Neuronal stem cell (in vitro differentiated cells): ENCODE data around the gene LCE1B.

Source experiments
- DNase-seq: peaks from one replicate; pipeline ENCODE4 v3.0.0-alpha.2; 2013; ENCODE audit warnings: low spot score
- H2AFZ ChIP-seq: one replicate; pipeline ENCODE4 v1.6.1; 2013; ENCODE audit warnings: mild to moderate bottlenecking, low read length, inconsistent platforms
- H2AK5ac ChIP-seq: 2 replicates; pipeline ENCODE4 v1.6.1; 2013; ENCODE audit warnings: low read depth, mild to moderate bottlenecking, inconsistent platforms, low read length, moderate library complexity, mixed read lengths
- H2BK120ac ChIP-seq: 2 replicates; pipeline ENCODE4 v1.6.1; 2013; ENCODE audit warnings: low read depth, mild to moderate bottlenecking, inconsistent platforms, low read length, moderate library complexity, mixed read lengths
- H2BK12ac ChIP-seq: one replicate; pipeline ENCODE4 v1.6.1; 2013; ENCODE audit warnings: low read length, inconsistent platforms
- H2BK15ac ChIP-seq: 2 replicates; pipeline ENCODE4 v1.6.1; 2013; ENCODE audit warnings: mild to moderate bottlenecking, low read length, inconsistent platforms, mixed read lengths
- H2BK5ac ChIP-seq: one replicate; pipeline ENCODE4 v1.6.1; 2013; ENCODE audit warnings: inconsistent platforms, mild to moderate bottlenecking, low read length, moderate library complexity
- H3K14ac ChIP-seq: one replicate; pipeline ENCODE4 v1.6.1; 2013; ENCODE audit warnings: low read length, inconsistent platforms
- H3K18ac ChIP-seq: 2 replicates; pipeline ENCODE4 v1.6.1; 2013; ENCODE audit warnings: low read length, inconsistent platforms
- H3K23ac ChIP-seq: 2 replicates; pipeline ENCODE4 v1.6.1; 2013; ENCODE audit warnings: low read depth, mild to moderate bottlenecking, mixed read lengths, low read length, inconsistent platforms; ENCODE audit not compliant: poor library complexity
- H3K27ac ChIP-seq: replicated peaks from 3 replicates; pipeline ENCODE4 v1.5.1; 2013; ENCODE audit warnings: low read length, inconsistent platforms
- H3K27me3 ChIP-seq, 3 experiments: 2 replicates each; pipeline ENCODE4 v1.6.1; 2013; ENCODE audit warnings: low read length in 3 of 3, mild to moderate bottlenecking in 2 of 3, inconsistent platforms in 1 of 3, low read depth in 1 of 3, mixed read lengths in 1 of 3, moderate library complexity in 1 of 3; ENCODE audit not compliant: control insufficient read depth in 3 of 3, insufficient read depth in 3 of 3
- H3K36me3 ChIP-seq, 2 donors: replicated peaks in 1 of 2; 2 replicates each; pipeline ENCODE4 v1.6.1; 2013; ENCODE audit warnings: low read length in 2 of 2; ENCODE audit not compliant: control insufficient read depth in 2 of 2, insufficient read depth in 2 of 2
- H3K4ac ChIP-seq: 2 replicates; pipeline ENCODE4 v1.6.1; 2013; ENCODE audit warnings: inconsistent platforms, mild to moderate bottlenecking, low read length, moderate library complexity
- H3K4me1 ChIP-seq, 2 donors: 1 replicate in 1 of 2; 2 replicates in 1 of 2; pipeline ENCODE4 v1.6.1; 2013; ENCODE audit warnings: low read length in 2 of 2, low read depth in 1 of 2; ENCODE audit not compliant: control insufficient read depth in 2 of 2, insufficient read depth in 1 of 2
- H3K4me2 ChIP-seq: one replicate; pipeline ENCODE4 v1.6.1; 2013; ENCODE audit warnings: mild to moderate bottlenecking, low read length, inconsistent platforms; ENCODE audit not compliant: insufficient read depth, poor library complexity, severe bottlenecking
- H3K4me3 ChIP-seq, 2 donors: 2 replicates each; pipeline ENCODE4 v1.5.1; 2013; ENCODE audit warnings: low read length in 2 of 2, mild to moderate bottlenecking in 2 of 2, inconsistent platforms in 1 of 2, moderate library complexity in 1 of 2
- H3K79me1 ChIP-seq: one replicate; pipeline ENCODE4 v1.6.1; 2013; ENCODE audit warnings: low read depth, mild to moderate bottlenecking, inconsistent platforms, low read length, moderate library complexity
- H3K9ac ChIP-seq: one replicate; pipeline ENCODE4 v1.6.1; 2013; ENCODE audit warnings: mild to moderate bottlenecking, low read depth, low read length, inconsistent platforms; ENCODE audit not compliant: poor library complexity
- H3K9me3 ChIP-seq, 2 donors: replicated peaks in 1 of 2; 2 replicates each; pipeline versions ENCODE3 to v1.6.1; 2013; ENCODE audit warnings: low read length in 2 of 2, mild to moderate bottlenecking in 2 of 2, inconsistent platforms in 1 of 2, low read depth in 1 of 2, mixed read lengths in 1 of 2, moderate library complexity in 1 of 2; ENCODE audit not compliant: control insufficient read depth in 2 of 2, insufficient read depth in 1 of 2
- H4K8ac ChIP-seq: one replicate; pipeline ENCODE4 v1.6.1; 2013; ENCODE audit warnings: low read depth, mild to moderate bottlenecking, inconsistent platforms, low read length, moderate library complexity
- H4K91ac ChIP-seq: one replicate; pipeline ENCODE4 v1.6.1; 2013; ENCODE audit warnings: low read length, low read depth, mild to moderate bottlenecking, inconsistent platforms; ENCODE audit not compliant: poor library complexity
- WGBS, 2 donors: extraction: QIAGEN DNeasy Blood & Tissue Kit; methylation state at CpG; one replicate each; pipeline ENCODE4 v1.1.7; 2013; ENCODE audit warnings: missing lambda C conversion rate in 2 of 2, mixed read lengths in 1 of 2; ENCODE audit not compliant: insufficient read length in 2 of 2, insufficient replicate concordance in 1 of 2; ENCODE audit errors: extremely low coverage in 2 of 2; 5-methylcytosine and 5-hydroxymethylcytosine counted together

The LCE1B gene

DNA sequence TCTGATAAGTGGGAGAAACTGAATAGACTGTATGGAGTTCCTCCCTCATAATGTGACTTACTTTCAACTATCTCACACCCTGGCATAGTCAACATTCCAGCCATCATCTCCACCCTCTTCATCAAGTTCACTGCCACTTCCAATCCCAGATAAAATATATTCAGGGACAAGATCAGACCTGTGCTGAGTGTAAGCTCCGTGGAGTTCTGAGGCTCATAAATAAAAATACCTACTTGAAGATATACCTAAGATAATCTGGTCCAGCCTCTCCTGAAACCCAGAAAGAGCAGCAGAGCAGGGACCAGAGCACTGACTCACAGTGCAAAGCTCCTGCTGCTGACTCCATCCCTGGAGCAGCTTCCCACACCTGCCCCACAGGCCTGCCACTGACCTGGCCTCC lies 46.3 kb downstream of the LCE1B start:
- no peak overlapping the region for H3K4me3 ChIP-seq
- H2AFZ ChIP-seq = no peak overlapping the region
- H3K27ac ChIP-seq = no peak overlapping the region

DNA sequence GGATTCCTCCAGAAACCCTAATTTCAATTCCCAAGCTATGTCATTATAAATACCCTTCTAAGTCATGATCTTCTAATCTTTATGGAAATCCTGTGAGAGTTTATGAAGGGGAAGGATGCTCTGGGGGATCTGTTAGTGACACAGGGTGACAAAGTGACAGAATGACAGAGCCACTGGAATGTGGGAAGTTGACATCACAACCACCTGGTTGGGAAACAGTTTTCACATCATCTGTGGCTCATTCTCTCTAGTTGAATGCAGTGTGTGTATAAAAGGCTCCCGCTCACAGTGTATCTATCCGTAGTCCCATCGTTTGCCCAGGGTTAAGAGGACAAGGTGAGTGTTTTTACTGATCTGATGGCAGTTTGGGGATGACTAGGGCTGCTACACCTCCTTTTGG lies 47.9 kb downstream of the LCE1B start, which contains the start of gene LCE7A:
Gene LCE7A, plus strand, starts transcription at position 301 of the 400 bp plus-strand sequence. CDS start 702 bp downstream, outside the sequence.
- no CpG with 5 or more reads among the region's 3 CpGs for WGBS, 2 donors
- Histone ChIP-seq H3K36me3 (no peaks in the 10 kb centered on the region), H2BK15ac (no peak within 1 kb of the TSS), H3K9ac (no peak within 1 kb of the TSS), H2BK120ac (no peak within 1 kb of the TSS), H4K8ac (no peak within 1 kb of the TSS), H2BK12ac (no peak within 1 kb of the TSS), H3K27me3 (no peaks in the 10 kb centered on the region), H3K9me3 (peaks cover 0 to 11% of the 10 kb centered on the region in 2 donors), H2BK5ac (no peak within 1 kb of the TSS), H2AK5ac (no peak within 1 kb of the TSS), H4K91ac (no peak within 1 kb of the TSS), H3K18ac (no peak within 1 kb of the TSS), H3K4me3 (no peak within 1 kb of the TSS), H2AFZ (no peak within 1 kb of the TSS), H3K4me2 (no peak within 1 kb of the TSS), H3K4me1 (no peaks in the 10 kb centered on the region), H3K14ac (no peak within 1 kb of the TSS), H3K23ac (no peak within 1 kb of the TSS), H3K4ac (no peak within 1 kb of the TSS), H3K79me1 (no peaks in the 10 kb centered on the region), H3K27ac (no peak within 1 kb of the TSS)
- DNase-seq = no peak

More for the DNA sequence above, 46.3 kb downstream of the LCE1B start:
- no peak overlapping the region for H2BK5ac ChIP-seq
- H3K27me3 ChIP-seq = no peaks in the 10 kb centered on the region
- no peak overlapping the region for H3K14ac ChIP-seq
- no peak overlapping the region for H2BK120ac ChIP-seq
- H4K91ac ChIP-seq = no peak overlapping the region
- H2BK15ac ChIP-seq = no peak overlapping the region
- peaks cover 0 to 11% of the 10 kb centered on the region in 2 donors for H3K9me3 ChIP-seq
- H3K79me1 ChIP-seq = no peaks in the 10 kb centered on the region
- H3K23ac ChIP-seq = no peak overlapping the region
- H3K4me1 ChIP-seq = no peaks in the 10 kb centered on the region
- WGBS, 2 donors = no CpG with 5 or more reads among the region's 1 CpG
- no peak overlapping the region for H3K4ac ChIP-seq
- H2BK12ac ChIP-seq = no peak overlapping the region
- DNase-seq = no peak
- no peak overlapping the region for H3K4me2 ChIP-seq
- H3K18ac ChIP-seq = no peak overlapping the region
- H4K8ac ChIP-seq = no peak overlapping the region
- H3K9ac ChIP-seq = peak overlapping the region; percentile 4
- H2AK5ac ChIP-seq = no peak overlapping the region
- no peaks in the 10 kb centered on the region for H3K36me3 ChIP-seq

DNA sequence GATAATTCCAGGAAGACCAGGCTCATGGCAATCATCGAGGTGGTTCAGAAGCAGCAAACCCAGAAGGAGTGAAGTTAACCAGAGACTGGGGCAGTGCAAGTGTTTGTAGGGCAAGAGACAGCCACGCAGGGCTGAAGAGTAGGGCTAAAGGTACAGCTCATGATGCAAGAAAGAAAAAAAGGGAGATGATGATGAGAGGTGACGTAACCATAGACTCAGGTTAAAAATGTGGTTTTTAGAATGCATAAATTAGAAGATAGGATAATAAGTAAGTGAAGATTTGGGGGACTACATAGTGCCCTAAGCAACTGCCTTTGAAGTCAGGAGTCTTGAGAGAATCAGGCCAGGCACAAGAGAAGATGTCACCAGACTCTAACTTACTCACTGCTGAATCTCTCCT lies 48.4 kb downstream of the LCE1B start:
- H3K4me3 ChIP-seq = no peak overlapping the region
- no peak overlapping the region for H4K91ac ChIP-seq
- H2BK15ac ChIP-seq = no peak overlapping the region
- no peak overlapping the region for H2BK5ac ChIP-seq
- WGBS, 2 donors = no CpG with 5 or more reads among the region's 3 CpGs
- H3K36me3 ChIP-seq = no peaks in the 10 kb centered on the region
- H3K23ac ChIP-seq = no peak overlapping the region
- H3K9ac ChIP-seq = no peak overlapping the region
- DNase-seq = no peak
- H3K27me3 ChIP-seq = no peaks in the 10 kb centered on the region
- H4K8ac ChIP-seq = no peak overlapping the region
- H2BK120ac ChIP-seq = no peak overlapping the region
- H3K9me3 ChIP-seq = peaks cover 0 to 11% of the 10 kb centered on the region in 2 donors
- H2BK12ac ChIP-seq = no peak overlapping the region
- H3K4me1 ChIP-seq = no peaks in the 10 kb centered on the region
- no peak overlapping the region for H2AK5ac ChIP-seq
- no peak overlapping the region for H2AFZ ChIP-seq
- no peak overlapping the region for H3K4ac ChIP-seq
- H3K18ac ChIP-seq = no peak overlapping the region
- no peak overlapping the region for H3K14ac ChIP-seq
- H3K27ac ChIP-seq = no peak overlapping the region
- no peak overlapping the region for H3K4me2 ChIP-seq
- H3K79me1 ChIP-seq = no peaks in the 10 kb centered on the region

DNA sequence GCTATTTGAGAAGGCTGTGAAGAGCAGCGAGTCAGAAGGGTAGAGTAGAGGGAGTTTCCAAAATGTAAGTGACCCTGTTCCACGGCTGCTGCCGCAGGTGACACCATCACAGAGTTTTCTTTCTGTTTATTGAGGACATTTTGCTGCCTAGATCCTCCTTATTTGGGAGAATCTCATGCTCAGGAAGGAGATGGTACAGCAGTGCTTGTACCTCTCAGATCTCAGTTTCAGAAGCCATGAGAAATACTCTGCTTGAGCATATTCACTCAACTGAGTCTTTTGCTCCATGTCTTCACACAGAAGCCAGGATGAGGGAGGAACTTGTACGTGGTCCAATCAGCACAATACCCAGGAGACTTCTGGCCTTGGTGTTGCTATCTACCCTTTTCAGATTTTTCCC lies 49.6 kb downstream of the LCE1B start:
- Histone ChIP-seq H2BK120ac (no peak overlapping the region), H3K4me2 (no peak overlapping the region), H4K8ac (no peak overlapping the region), H3K23ac (no peak overlapping the region), H3K9ac (no peak overlapping the region), H2BK12ac (no peak overlapping the region), H3K4me3 (no peak overlapping the region), H3K27me3 (no peaks in the 10 kb centered on the region), H2BK5ac (no peak overlapping the region), H3K27ac (no peak overlapping the region), H3K4me1 (no peaks in the 10 kb centered on the region), H3K18ac (no peak overlapping the region), H4K91ac (no peak overlapping the region), H3K4ac (no peak overlapping the region), H3K9me3 (peaks cover 0 to 8% of the 10 kb centered on the region in 2 donors), H2AFZ (no peak overlapping the region), H2AK5ac (no peak overlapping the region), H3K36me3 (no peaks in the 10 kb centered on the region), H3K79me1 (no peaks in the 10 kb centered on the region), H3K14ac (no peak overlapping the region), H2BK15ac (no peak overlapping the region)
- no peak for DNase-seq
- WGBS, 2 donors = no CpG with 5 or more reads among the region's 4 CpGs
